Fibroblast of the conjunctiva (primary cell): ENCODE results near the gene SMURF1.
"Not testable (repeated sequence)": the region's sequence is repeated elsewhere in the genome, so short reads cannot be mapped to it uniquely, and the experiment has no call there.

Experiments used
- DNase-seq: peaks from one replicate; pipeline ENCODE4 v3.0.0-alpha.2; 2010; ENCODE audit warnings: low read depth

The SMURF1 gene

DNA sequence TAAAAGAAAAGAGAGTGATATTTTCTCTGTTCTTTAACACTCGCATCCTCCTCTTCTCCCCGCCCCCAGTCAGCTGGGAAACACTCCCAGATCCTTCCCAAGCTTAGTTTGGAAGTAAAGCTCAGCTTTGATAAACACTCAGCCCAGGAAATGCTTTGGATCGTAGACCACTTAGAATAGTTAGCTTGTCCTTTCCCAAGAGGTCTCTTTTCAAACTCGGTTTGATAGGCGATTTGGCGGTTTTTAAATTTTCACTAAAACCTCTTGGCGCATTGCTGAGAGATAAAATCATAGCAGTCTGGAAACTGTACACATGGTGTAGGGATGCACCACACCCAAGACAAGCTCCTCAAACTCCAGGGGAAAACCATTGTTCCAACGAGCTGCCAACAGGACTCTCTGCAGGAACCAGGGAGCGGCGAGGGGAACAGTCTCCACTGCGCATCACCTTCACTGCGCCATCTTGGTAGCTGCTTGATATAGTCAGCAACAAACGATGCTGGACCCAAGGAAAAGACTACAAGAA, 22.3 kb downstream of the SMURF1 start:
- DNase-seq: no peak

GRCh38 chr7:99120916-99121315, 23.0 kb downstream of the SMURF1 start:
- DNase-seq: no peak

DNA sequence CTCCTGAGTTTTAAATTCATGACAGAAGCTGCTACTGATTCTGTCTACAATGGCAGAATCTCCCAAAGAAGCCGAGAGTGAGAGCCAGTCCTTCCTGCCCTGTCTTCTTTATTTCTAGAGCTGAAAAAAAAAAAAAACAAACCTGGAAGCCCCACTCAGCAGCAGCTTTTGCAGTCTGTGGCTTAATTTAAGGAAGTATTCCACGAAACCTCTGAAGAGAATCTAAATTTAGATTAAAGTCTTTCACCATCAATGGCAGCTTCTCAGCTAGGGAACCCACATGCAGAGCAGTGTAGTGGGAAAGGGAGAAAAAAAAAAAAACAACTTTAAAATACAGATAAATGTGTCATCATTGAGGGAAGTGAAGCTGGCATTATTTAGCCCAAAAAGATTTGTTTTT, 23.4 kb downstream of the SMURF1 start:
- no peak for DNase-seq

DNA sequence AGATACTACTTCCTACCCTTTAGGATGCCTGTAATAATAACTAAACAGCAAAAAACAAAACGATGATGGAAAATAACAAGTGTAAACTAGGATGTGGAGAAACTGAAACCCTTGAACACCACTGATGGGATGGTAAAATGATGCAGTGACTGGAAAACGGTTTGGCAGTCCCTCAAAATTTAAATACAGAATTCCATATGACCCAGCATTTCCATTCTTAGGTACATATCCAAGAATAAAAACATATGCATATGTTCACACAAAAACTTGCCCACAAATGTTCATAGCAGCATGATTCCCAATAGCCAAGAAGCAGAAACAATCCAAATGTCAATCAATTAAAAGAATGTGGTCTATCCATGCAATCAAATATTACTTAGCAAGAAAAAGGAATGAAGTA, 25.8 kb downstream of the SMURF1 start:
- DNase-seq: no peak

GRCh38 chr7:99116144-99116543, 27.8 kb downstream of the SMURF1 start:
- DNase-seq: no peak

DNA sequence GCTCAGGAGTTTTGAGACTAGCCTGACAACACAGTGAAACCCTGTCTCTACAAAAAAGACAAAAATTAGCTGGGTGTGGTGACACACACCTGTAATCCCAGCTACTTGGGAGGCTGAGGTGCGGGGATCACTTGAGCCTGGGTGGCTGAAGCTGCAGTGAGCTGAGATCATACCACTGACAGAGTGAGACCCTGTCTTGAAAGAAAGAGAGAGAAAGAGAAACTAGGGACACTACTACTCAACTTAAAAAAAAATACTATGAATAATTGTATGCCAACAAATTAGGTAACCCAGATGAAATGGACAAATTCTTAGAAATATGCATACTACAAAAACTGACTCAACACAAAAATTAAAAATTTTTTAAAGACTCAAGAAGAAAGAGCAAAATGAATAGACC, 28.5 kb downstream of the SMURF1 start:
- DNase-seq: no peak

- no peak for DNase-seq
These were observed 30.9 kb downstream of the SMURF1 start for GRCh38 chr7:99112979-99113378.

DNA sequence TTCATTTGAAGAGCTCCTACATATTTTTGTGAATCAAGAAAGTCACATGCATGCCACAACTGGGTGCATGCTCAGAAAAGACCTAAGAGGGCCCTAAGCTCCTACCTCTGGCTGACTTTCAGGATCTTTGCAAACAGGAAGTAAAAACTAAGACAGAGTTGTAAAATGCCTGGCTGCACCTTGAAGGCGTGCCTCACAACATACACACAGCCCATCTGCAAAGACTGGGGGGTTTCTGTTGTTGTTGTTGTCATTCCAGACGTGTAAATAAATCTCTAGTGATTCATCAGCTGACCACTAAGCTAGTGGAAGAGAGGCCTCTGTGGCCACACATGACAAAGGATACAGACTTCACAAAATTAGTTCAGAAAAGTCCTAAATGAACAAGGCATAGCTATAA, 31.8 kb downstream of the SMURF1 start:
- no peak for DNase-seq

DNA sequence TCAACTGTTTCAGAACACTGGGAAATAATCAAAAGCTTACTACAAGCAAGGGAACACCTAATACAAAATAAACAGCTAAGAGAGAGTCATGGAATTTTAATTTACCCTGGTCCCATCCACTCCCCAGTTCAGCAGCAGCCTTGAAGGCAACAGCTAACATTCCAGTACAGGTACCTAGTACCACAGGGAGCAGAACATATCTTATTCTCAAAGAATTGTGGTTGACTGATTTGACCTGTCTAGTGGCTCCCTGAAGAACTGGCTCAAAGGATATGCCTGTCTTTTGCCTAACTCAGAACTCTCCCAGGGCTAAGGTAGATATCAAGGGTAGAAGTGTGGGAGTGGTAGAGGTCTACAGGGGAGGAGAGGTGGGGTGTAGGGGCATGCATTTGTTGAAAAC, 32.3 kb downstream of the SMURF1 start:
- no peak for DNase-seq

DNA sequence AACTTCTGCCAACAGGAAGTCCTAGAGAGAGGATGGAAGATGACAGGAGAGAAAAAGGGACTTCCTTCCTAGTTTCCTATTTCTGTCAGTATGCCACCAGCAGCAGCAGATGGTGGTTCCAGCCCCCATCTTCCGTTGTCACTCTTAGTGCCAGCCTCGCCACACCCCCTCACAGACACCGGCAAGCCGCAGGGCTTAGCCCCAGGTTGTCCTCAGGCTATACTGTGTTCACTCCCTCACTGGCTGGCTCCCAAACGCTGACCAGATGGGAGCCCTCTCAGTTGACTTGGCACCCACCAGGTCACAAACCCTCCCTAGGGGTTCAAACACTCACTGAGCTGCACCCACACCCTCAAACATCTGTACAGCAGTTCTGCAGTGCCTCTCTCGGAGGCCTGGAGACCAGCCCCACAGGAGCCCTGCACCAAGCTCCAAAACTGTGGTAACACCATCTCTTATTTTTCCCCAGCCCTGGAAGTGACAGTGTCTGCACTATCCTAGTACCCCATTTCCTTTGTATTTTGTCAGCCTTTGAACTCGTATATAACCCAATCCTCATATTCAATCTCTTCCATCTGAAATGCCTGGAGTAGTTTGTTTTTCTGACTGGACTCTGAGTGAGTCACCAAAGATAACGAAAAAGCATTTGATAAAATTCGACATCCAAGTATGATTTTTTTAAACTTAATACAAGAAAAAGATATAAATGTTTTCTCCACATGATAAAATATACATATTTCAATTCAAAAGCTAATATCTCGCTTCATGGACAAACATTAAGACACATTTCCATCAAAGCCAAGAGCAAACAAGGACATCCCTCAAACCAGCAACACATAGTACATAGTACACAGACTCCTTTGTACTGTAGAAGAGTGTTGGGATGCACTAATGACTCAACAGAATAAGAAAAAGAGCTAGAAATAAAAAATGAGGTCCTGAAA, 34.5 kb downstream of the SMURF1 start:
- DNase-seq: no peak

DNA sequence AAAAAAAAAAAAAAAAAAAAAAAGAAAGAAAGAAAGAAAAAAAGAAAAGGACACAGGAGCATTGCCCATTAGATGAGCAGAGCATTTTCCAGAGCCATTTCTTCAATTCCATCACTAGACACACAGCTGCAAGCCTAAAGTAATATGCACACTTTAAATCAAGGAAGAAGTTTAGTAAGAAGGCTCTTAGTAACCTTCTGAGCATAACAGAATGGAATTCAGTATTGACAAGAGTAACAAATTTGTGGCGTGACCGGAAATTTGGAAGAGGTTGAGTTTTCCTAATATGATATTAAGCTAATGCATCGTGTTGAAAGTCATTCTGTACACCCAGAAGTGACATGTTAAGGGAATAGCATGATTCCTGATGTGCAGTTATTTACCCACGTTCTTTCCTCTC, 35.3 kb downstream of the SMURF1 start:
- no peak for DNase-seq

- DNase-seq: no peak
These were observed 37.1 kb downstream of the SMURF1 start for GRCh38 chr7:99106821-99107241.

DNA sequence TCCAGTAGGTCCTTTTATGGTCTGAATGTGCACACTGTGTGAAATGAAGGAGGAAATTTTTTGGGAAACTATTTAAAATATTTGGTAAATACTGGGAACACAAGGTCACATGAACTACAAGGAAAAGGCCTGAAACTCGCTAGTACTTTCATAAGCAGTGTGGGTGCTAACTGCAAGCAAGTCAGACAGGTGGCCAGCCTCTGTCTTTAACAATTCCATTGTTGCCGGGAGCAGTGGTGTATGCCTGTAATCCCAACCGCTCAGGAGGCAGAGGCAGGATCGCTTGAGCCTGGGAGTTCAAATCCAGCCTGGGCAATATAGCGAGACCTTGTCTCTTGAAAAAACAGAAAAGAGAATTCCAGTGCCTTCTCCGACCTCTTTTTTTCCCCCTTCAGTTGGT, 37.5 kb downstream of the SMURF1 start:
- DNase-seq: no peak

DNA sequence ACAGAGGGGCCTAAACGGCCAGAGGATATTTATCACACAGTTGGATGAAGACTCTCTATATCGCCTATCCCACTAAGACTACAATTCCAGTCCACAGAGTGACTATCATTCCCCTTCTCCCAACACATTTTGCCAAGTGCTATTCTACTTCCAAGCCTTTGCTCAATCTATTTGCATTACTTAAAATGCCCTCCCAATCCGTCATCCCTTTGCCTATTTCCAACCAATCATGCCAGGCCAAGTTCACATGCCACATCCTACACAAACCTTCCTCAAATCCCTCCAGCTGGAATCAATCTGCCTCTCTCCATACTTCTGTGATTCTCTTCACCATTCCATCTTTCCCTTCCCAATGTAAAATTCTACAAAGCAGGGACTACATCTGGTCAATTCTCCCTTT, 38.2 kb downstream of the SMURF1 start:
- DNase-seq: no peak

- no peak for DNase-seq
These were observed 39.3 kb downstream of the SMURF1 start for GRCh38 chr7:99104631-99105030.

GRCh38 chr7:99103836-99104235, 40.1 kb downstream of the SMURF1 start:
- not testable (repeated sequence) for DNase-seq

DNA sequence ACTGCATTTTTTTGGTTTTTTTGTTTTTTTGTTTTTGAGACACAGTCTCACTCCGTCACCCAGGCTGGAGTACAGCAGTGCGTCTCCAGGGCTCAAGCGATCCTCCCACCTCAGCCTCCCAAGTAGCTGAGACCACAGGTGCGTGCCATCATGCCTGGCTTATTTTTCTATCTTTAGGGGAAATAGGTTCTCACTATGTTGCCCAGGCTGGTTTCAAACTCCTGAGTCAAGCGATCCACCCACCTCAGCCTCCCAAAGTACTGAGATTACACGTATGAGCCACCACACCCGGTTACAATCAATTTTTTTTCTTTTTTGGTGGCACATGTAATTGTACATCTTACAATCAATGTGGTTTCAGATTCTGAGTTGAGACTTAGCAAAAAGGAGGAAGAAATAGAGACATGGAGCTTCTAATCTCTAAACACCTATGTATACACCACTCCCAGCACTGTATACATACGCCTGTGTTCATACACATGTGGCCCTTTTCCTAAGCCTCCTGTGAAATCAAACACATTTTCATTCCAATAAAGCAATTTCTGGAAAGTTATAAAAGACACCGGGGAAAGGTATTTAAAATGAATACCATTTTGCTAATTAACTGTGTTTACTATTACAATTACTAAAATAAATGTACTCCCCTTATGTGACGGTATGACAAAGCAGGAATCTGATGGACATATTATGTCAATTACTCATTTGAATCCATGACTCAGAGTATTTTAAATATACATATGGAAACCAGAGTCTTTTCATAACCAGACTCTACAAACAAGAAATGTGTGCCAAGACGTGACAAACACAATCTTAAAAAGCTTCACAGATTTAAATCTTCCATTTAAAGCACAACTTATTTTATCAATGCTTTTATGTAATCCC, 40.9 kb downstream of the SMURF1 start:
- DNase-seq: peak; percentile 47

DNA sequence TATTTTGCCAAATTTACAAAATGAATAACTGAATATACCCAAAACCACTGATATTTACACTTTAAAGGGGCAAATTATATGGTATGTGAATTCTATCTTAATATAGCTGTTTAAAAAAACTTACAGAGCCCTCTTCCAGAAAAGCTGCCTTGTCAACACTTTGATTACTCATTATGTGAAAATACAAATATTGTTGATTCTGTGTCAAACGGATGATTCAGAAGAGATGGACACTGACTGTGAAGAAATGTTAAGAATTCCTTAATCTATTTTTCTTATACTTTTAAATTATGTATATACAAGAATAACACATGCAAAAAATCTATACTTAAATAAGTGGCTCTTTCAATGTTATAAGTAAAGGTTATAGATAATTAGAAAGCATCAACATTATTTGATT, 41.5 kb downstream of the SMURF1 start:
- DNase-seq: no peak

- not testable (repeated sequence) for DNase-seq
These were observed 42.4 kb downstream of the SMURF1 start for GRCh38 chr7:99101516-99101915.

- DNase-seq: no peak
These were observed 44.3 kb downstream of the SMURF1 start for GRCh38 chr7:99099499-99100077.

- peak; percentile 39 for DNase-seq
These were observed 44.9 kb downstream of the SMURF1 start for GRCh38 chr7:99098824-99099498.
